Measurements from ENCODE around the gene SYT17.

DNA sequence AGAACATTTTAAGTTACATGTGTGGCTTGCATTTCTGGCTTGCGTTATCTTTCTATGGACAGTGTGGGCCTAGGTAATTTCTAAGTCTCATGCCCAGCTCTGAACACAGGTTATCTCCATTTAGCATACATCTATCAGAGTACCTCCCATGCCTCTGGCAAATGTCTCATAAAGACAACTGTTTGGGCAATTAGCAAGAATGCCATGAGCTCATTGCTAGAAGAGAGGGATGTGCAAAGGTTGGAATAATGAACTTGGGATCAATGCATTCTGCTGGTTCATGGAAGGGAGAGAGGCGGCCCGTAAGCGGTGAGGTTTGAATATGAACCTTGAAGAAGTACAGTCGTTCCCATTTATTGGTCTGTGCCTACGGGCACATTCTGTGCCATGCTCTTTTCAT, 14.4 kb downstream of the SYT17 start:
- TF ChIP-seq CTCF (IDR thresholded peaks at IDR 0.05) (no peak), POLR2A (IDR thresholded peaks at IDR 0.05) (no peak)

Data from body of pancreas (tissue), 4 donors.